ENCODE measurements around the gene MZF1. TPM values are rescaled to one million over a fixed set of nuclear protein-coding genes. Genes with fewer than 3 reads are reported as not detected.

MZF1 gene
- total RNA-seq, 1 experiment from 2014 or later, result 33.0 TPM

- POLR2A ChIA-PET, result interaction anchor here (1.0 kb wide), 1 partner anchor 11 kb away, joined by 3 read pairs; no protein-coding TSS in a partner anchor
- peaks cover 8% of the 10 kb centered on the region; the same call in 1 of the 2 replicates for H3K79me2 ChIP-seq (ENCODE audit: insufficient read depth, low read length)
- CTCF ChIA-PET, result no interaction called here
Measured at GRCh38 chr19:58569943-58570670, 3.0 kb downstream of the MZF1 start.

More at GRCh38 chr19:58569943-58570670, 3.0 kb downstream of the MZF1 start:
- Histone ChIP-seq H3K4me2 (ENCODE audit: low read length) (no peak overlapping the region), H3K27ac (ENCODE audit: low read depth, low read length) (no peak overlapping the region), H3K27me3 (ENCODE audit: insufficient read depth, low read length) (no peaks in the 10 kb centered on the region), H4K20me1 (ENCODE audit: insufficient read depth) (no peaks in the 10 kb centered on the region), H3K4me3 (replicated peaks in 1 of 2; ENCODE audit: low read depth in 1 of 2, low read length in 2 of 2) (no peak overlapping the region), H3K9me2 (ENCODE audit: insufficient read depth) (no peaks in the 10 kb centered on the region), H2AFZ (ENCODE audit: low read depth, low read length, poor library complexity, severe bottlenecking) (no peak overlapping the region), H3K9ac (ENCODE audit: low read length) (no peak overlapping the region), H3K4me1 (ENCODE audit: control insufficient read depth in 1 of 2, insufficient read depth in 2 of 2, low read length in 2 of 2) (peaks cover 12 to 20% of the 10 kb centered on the region in 2 experiments), H3K9me3 (ENCODE audit: control insufficient read depth in 1 of 2, insufficient read depth in 1 of 2, low read depth in 1 of 2, low read length in 2 of 2) (no peaks in the 10 kb centered on the region), H3K36me3 (ENCODE audit: control insufficient read depth in 1 of 2, insufficient read depth in 2 of 2, low read length in 2 of 2) (peaks cover 0 to 14% of the 10 kb centered on the region in 2 experiments; a peak in 1 of 4 replicates)
- DNase-seq (ENCODE audit: low read depth, low spot score) (no peak), ATAC-seq (no peak)
- RAD21 ChIA-PET (ENCODE audit: low non-redundant PET in 1 of 2, low total read pairs in 2 of 2, uncharacterized antibody in 2 of 2, unreplicated experiment in 2 of 2), result no interaction called here
- no TSS peak for BruUV-seq (replicated peaks)
- intact Hi-C loops (cut with micrococcal nuclease), result no loop called here
- no peak for TF ChIP-seq SIN3A (IDR thresholded peaks at IDR 0.05; ENCODE audit: low read depth)
- no peak for TF ChIP-seq POLR2A (IDR thresholded peaks at IDR 0.05; ENCODE audit: borderline replicate concordance, extremely low read depth, insufficient read depth, insufficient read length)
- TF ChIP-seq ZNF274 (IDR thresholded peaks at IDR 0.05; ENCODE audit: low read depth, low read length), result no peak
- TF ChIP-seq TCF7L2 (IDR thresholded peaks at IDR 0.05; ENCODE audit: borderline replicate concordance, extremely low read depth, insufficient read depth, insufficient read length), result no peak
- no peak for TF ChIP-seq MAX (IDR thresholded peaks at IDR 0.05)
- no peak for TF ChIP-seq ZBTB33 (IDR thresholded peaks at IDR 0.05; ENCODE audit: extremely low read depth, insufficient replicate concordance, low read length)
- no peak for TF ChIP-seq FOSL1 (IDR thresholded peaks at IDR 0.05; ENCODE audit: low read depth)
- TF ChIP-seq EZH2 (IDR thresholded peaks at IDR 0.05), result no peak
- TF ChIP-seq EZH2phosphoT487 (IDR thresholded peaks at IDR 0.05; ENCODE audit: borderline replicate concordance), result no peak
- no peak for TF ChIP-seq POLR2AphosphoS5 (IDR thresholded peaks at IDR 0.05; ENCODE audit: low read depth, low read length)
- TF ChIP-seq CEBPB (IDR thresholded peaks at IDR 0.05; ENCODE audit: low read depth), result no peak
- no peak for TF ChIP-seq YY1 (IDR thresholded peaks at IDR 0.05; ENCODE audit: extremely low read depth, insufficient replicate concordance, low read depth, low read length)
- TF ChIP-seq ATF3 (IDR thresholded peaks at IDR 0.05), result no peak
- TF ChIP-seq RAD21 (IDR thresholded peaks at IDR 0.05; ENCODE audit: low read depth), result no peak
- TF ChIP-seq REST (IDR thresholded peaks at IDR 0.05; ENCODE audit: low read depth), result no peak
- no peak for TF ChIP-seq ELF1 (IDR thresholded peaks at IDR 0.05; ENCODE audit: borderline replicate concordance, low read depth)
- no peak for TF ChIP-seq ZFX (IDR thresholded peaks at IDR 0.05)

Data from HCT116 (cell line).